PC-3 (cell line): ENCODE measurements around the gene PPP1R13B. TPM values are rescaled to one million over a fixed set of nuclear protein-coding genes. Genes with fewer than 3 reads are reported as not detected.

Source experiments
- ATAC-seq: fragments of 200-7000 bp; cut with Tn5 transposase; 2 replicates; pipeline ENCODE4 v1.9.1; 2020; ENCODE audit warnings: mild to moderate bottlenecking, moderate library complexity
- BruUV-seq: library from RNA; stranded (reverse); fragments of 400-500 nt; replicated peaks from 2 replicates; lab custom pipeline; 2021; lab: Mats Ljungman, UMichigan
- CTCF ChIA-PET: fragments of 300-600 bp; sonication (Branson Sonifier 250); formaldehyde crosslinking; loops from one replicate; lab custom pipeline; 2022; ENCODE audit warnings: antibody characterized with exemption; lab: Charles Lee
- POLR2A ChIA-PET: fragments of 300-600 bp; sonication (Branson Sonifier 250); formaldehyde crosslinking; loops from one replicate; lab custom pipeline; 2022; ENCODE audit warnings: antibody characterized with exemption; ENCODE audit not compliant: unreplicated experiment; lab: Charles Lee
- DNase-seq: peaks from one replicate; pipeline ENCODE4 v3.0.0-alpha.2; 2015
- H2AFZ ChIP-seq: fragments of 300-600 bp; sonication (generic); 2 replicates; pipeline ENCODE4 v1.6.0; 2016; ENCODE audit warnings: antibody characterized with exemption, low read length
- H3F3A ChIP-seq: fragments of 300-600 bp; sonication (generic); one replicate; pipeline ENCODE4 v1.6.0; 2017; ENCODE audit warnings: antibody characterized with exemption, low read length, control low read depth, mild to moderate bottlenecking; ENCODE audit not compliant: unreplicated experiment
- H3K27ac ChIP-seq: fragments of 300-600 bp; sonication (generic); 2 replicates; pipeline ENCODE4 v1.5.1; 2016; ENCODE audit warnings: mild to moderate bottlenecking, low read length
- H3K27me3 ChIP-seq: fragments of 300-600 bp; sonication (generic); 2 replicates; pipeline ENCODE4 v1.6.1; 2016; ENCODE audit warnings: low read length, mixed read lengths
- H3K36me3 ChIP-seq: fragments of 300-600 bp; sonication (generic); 2 replicates; pipeline ENCODE4 v1.6.1; 2016; ENCODE audit warnings: low read depth, mixed run types, low read length, mixed read lengths
- H3K4me1 ChIP-seq: fragments of 300-600 bp; sonication (generic); 2 replicates; pipeline ENCODE4 v1.5.1; 2016; ENCODE audit warnings: low read length; ENCODE audit not compliant: insufficient read depth
- H3K4me2 ChIP-seq: fragments of 300-600 bp; sonication (generic); 2 replicates; pipeline ENCODE4 v1.6.0; 2016; ENCODE audit warnings: low read length
- H3K4me3 ChIP-seq: fragments of 300-600 bp; sonication (generic); 2 replicates; pipeline ENCODE4 v1.5.1; 2016; ENCODE audit warnings: mild to moderate bottlenecking, low read length, mixed read lengths
- H3K79me2 ChIP-seq: fragments of 300-600 bp; sonication (generic); 2 replicates; pipeline ENCODE4 v1.6.1; 2017; ENCODE audit warnings: low read length, mixed read lengths
- H3K9ac ChIP-seq: fragments of 300-600 bp; sonication (generic); 2 replicates; pipeline ENCODE4 v1.6.0; 2016; ENCODE audit warnings: mild to moderate bottlenecking, low read length
- H3K9me2 ChIP-seq: fragments of 300-600 bp; sonication (generic); replicated peaks from 2 replicates; pipeline ENCODE4 v1.6.1; 2016; ENCODE audit warnings: mixed run types, low read length, mixed read lengths
- H3K9me3 ChIP-seq: fragments of 300-600 bp; sonication (generic); 2 replicates; pipeline ENCODE4 v1.6.1; 2016; ENCODE audit warnings: low read length, mixed read lengths
- H4K20me1 ChIP-seq: fragments of 300-600 bp; sonication (generic); 2 replicates; pipeline ENCODE4 v1.6.1; 2016; ENCODE audit warnings: low read length, mixed read lengths
- CTCF ChIP-seq: fragments of 300-600 bp; sonication (generic); conservative IDR thresholded peaks from 2 replicates; pipeline ENCODE4 v1.5.1; 2017; ENCODE audit warnings: antibody characterized with exemption, low read depth, mild to moderate bottlenecking, low read length
- EZH2 ChIP-seq: fragments of 300-600 bp; sonication (generic); IDR thresholded peaks from one replicate; pipeline ENCODE4 v1.6.1; 2017; ENCODE audit warnings: antibody characterized with exemption, mild to moderate bottlenecking, low read length; ENCODE audit not compliant: unreplicated experiment
- EZH2phosphoT487 ChIP-seq: fragments of 300-600 bp; sonication (generic); IDR thresholded peaks from 2 replicates; pipeline ENCODE4 v1.6.1; 2018; ENCODE audit warnings: mild to moderate bottlenecking, antibody characterized with exemption, low read length, borderline replicate concordance
- intact Hi-C: fragments of 100-400 bp; cut with micrococcal nuclease; formaldehyde crosslinking; loops from 2 replicates; pipeline ENCODE4 v1.9.0; 2023
- total RNA-seq: library from RNA; depleted of rRNA; stranded (reverse); fragments of >200 nt; gene quantifications from 2 replicates; pipeline ENCODE4 v1.2.3, GENCODE V29; 2014

The PPP1R13B gene
- total RNA-seq, 1 experiment from 2014 or later, result 13.0 TPM

GRCh38 chr14:103742499-103743255, 104.7 kb downstream of the PPP1R13B start:
- Histone ChIP-seq H2AFZ (no peak overlapping the region), H3K9me3 (no peaks in the 10 kb centered on the region), H3K9ac (no peak overlapping the region), H3F3A (no peaks in the 10 kb centered on the region), H3K27ac (no peak overlapping the region), H3K36me3 (peaks cover 9% of the 10 kb centered on the region; the same call in 1 of the 2 replicates), H3K4me2 (no peak overlapping the region), H3K4me1 (no peaks in the 10 kb centered on the region; the same call in 1 of the 2 replicates), H3K27me3 (no peaks in the 10 kb centered on the region), H3K79me2 (no peaks in the 10 kb centered on the region), H3K4me3 (no peak overlapping the region), H3K9me2 (no peaks in the 10 kb centered on the region), H4K20me1 (no peaks in the 10 kb centered on the region)
- BruUV-seq, result no TSS peak
- TF ChIP-seq CTCF (no peak), EZH2phosphoT487 (no peak), EZH2 (no peak)
- intact Hi-C loops, result no loop called here
- POLR2A ChIA-PET, result no interaction called here
- DNase-seq, result no peak
- CTCF ChIA-PET, result no interaction called here
- no peak for ATAC-seq

GRCh38 chr14:103741876-103742275, 105.5 kb downstream of the PPP1R13B start:
- Histone ChIP-seq H3K27me3 (no peaks in the 10 kb centered on the region), H3K4me3 (no peak overlapping the region), H3F3A (no peaks in the 10 kb centered on the region), H3K4me2 (no peak overlapping the region), H3K9me3 (no peaks in the 10 kb centered on the region), H3K36me3 (peaks cover 11% of the 10 kb centered on the region; the same call in 1 of the 2 replicates), H3K9ac (no peak overlapping the region), H3K27ac (no peak overlapping the region), H2AFZ (no peak overlapping the region), H3K4me1 (no peaks in the 10 kb centered on the region; the same call in 1 of the 2 replicates), H3K9me2 (no peaks in the 10 kb centered on the region), H4K20me1 (no peaks in the 10 kb centered on the region), H3K79me2 (no peaks in the 10 kb centered on the region)
- CTCF ChIA-PET, result interaction anchor here (0.6 kb wide), 1 partner anchor 106 kb away, joined by 3 read pairs; no protein-coding TSS in a partner anchor
- intact Hi-C loops, result no loop called here
- POLR2A ChIA-PET, result no interaction called here
- TSS peak; percentile 21 for BruUV-seq
- DNase-seq (no peak), ATAC-seq (no peak)
- no peak for TF ChIP-seq CTCF
- TF ChIP-seq EZH2phosphoT487, result no peak
- TF ChIP-seq EZH2, result no peak
